ENCODE measurements around the gene PTCHD1.

Gene PTCHD1

DNA sequence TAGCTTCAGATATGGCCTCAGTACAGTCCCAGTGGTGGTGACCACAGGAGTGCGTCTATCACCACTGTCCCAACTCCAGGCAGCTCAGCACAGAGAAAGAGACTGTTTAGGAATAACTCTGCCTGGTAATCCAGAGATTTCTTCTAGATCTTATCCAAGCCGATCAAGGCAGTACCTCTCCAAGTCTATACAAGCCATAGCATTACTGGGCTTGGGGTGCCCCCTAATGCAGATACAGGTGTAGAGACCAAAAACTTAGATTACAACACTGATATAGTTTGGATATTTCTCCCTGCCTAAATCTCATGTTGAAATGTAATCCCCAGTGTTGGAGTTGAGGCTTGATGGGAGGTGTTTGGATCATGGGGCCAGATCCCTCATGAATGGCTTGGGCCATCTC lies 100.9 kb downstream of the PTCHD1 start:
- no peaks in the 10 kb centered on the region for H3K9me3 ChIP-seq (ENCODE audit: control insufficient read depth, low read length)
- peaks cover 20% of the 10 kb centered on the region for H3K4me1 ChIP-seq (ENCODE audit: control insufficient read depth, insufficient read depth, low read length)
- no peak overlapping the region for H3K9ac ChIP-seq (ENCODE audit: low read length)
- H3K36me3 ChIP-seq (ENCODE audit: control insufficient read depth, insufficient read depth, low read length) = no peaks in the 10 kb centered on the region
- H3K4me3 ChIP-seq (ENCODE audit: low read length) = no peak overlapping the region
- H3K27me3 ChIP-seq (ENCODE audit: control insufficient read depth, insufficient read depth, low read length) = no peaks in the 10 kb centered on the region

DNA sequence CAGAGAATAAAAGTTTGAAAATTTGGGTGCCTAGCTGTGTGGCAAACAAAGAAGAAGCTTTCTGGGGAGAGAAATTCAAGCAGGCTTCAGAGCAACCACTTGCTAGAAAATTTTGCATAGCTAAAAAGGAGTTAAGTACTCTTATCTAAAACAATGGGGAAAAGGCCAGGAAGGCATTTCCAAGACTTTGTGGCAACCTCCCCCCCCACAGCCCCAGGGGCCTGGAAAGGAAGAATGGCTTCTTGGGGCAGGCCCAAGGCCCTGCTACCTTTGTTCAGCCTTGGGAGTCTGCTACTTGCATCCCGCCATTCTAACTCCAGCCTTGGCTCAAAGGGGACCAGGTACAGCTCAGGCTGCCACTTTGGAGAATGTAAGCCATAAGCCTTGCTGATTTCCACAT lies 102.2 kb downstream of the PTCHD1 start:
- Histone ChIP-seq H3K27me3 (ENCODE audit: control insufficient read depth, insufficient read depth, low read length) (no peaks in the 10 kb centered on the region), H3K4me1 (ENCODE audit: control insufficient read depth, insufficient read depth, low read length) (peaks cover 20% of the 10 kb centered on the region), H3K36me3 (ENCODE audit: control insufficient read depth, insufficient read depth, low read length) (no peaks in the 10 kb centered on the region), H3K9me3 (ENCODE audit: control insufficient read depth, low read length) (no peaks in the 10 kb centered on the region), H3K9ac (ENCODE audit: low read length) (no peak overlapping the region), H3K4me3 (ENCODE audit: low read length) (no peak overlapping the region)

DNA sequence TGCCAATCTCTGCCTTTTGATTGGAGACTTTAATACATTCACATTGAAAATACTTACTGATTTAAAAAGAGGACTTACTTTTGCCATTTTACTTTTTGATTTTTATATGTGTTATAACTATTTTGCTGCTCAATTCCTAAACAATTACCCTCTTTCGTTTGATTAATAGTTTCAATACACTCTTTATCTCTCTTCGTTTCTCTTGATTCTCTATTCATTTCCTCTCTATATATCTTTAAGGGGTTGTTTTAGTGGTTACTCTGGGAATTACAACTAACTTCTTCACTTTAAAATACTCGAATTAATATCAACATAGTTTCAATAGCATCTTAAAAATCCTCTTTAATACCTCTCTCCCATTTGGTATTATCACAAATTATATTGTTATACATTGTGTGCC lies 116.6 kb downstream of the PTCHD1 start:
- Histone ChIP-seq H3K4me1 (ENCODE audit: control insufficient read depth, insufficient read depth, low read length) (no peaks in the 10 kb centered on the region), H3K36me3 (ENCODE audit: control insufficient read depth, insufficient read depth, low read length) (no peaks in the 10 kb centered on the region), H3K9me3 (ENCODE audit: control insufficient read depth, low read length) (no peaks in the 10 kb centered on the region), H3K4me3 (ENCODE audit: low read length) (no peak overlapping the region), H3K9ac (ENCODE audit: low read length) (no peak overlapping the region), H3K27me3 (ENCODE audit: control insufficient read depth, insufficient read depth, low read length) (no peaks in the 10 kb centered on the region)
